Fibroblast of lung (primary cell): ENCODE data around the gene PIEZO2. TPM values are rescaled to one million over a fixed set of nuclear protein-coding genes. Genes with fewer than 3 reads are reported as not detected.

ENCODE experiments used
- DNase-seq, 2 donors: peaks; one replicate each; pipeline versions ENCODE4 v3.0.0 to v3.0.0-alpha.2; 2010; ENCODE audit warnings: low read depth in 2 of 2
- H2AFZ ChIP-seq: 2 replicates; pipeline ENCODE4 v1.5.1; 2012; ENCODE audit warnings: low read length, control low read depth, inconsistent platforms
- H3K27ac ChIP-seq: 2 replicates; pipeline ENCODE4 v1.5.1; 2011; ENCODE audit warnings: low read length, control low read depth; ENCODE audit not compliant: insufficient read depth
- H3K27me3 ChIP-seq: 2 replicates; pipeline ENCODE4 v1.5.1; 2011; ENCODE audit warnings: mild to moderate bottlenecking, low read length; ENCODE audit not compliant: control insufficient read depth, insufficient read depth
- H3K36me3 ChIP-seq: 2 replicates; pipeline ENCODE4 v1.5.1; 2011; ENCODE audit warnings: low read length; ENCODE audit not compliant: control insufficient read depth, insufficient read depth
- H3K4me1 ChIP-seq: 2 replicates; pipeline ENCODE4 v1.5.1; 2011; ENCODE audit warnings: low read length; ENCODE audit not compliant: control insufficient read depth, insufficient read depth; ENCODE audit errors: extremely low read depth
- H3K4me2 ChIP-seq: 2 replicates; pipeline ENCODE4 v1.5.1; 2011; ENCODE audit warnings: low read length, control low read depth; ENCODE audit not compliant: insufficient read depth; ENCODE audit errors: extremely low read depth
- H3K4me3 ChIP-seq, 4 experiments: fragments of 200-600 bp in 1 of 4; sonication (generic) in 1 of 4; replicated peaks in 1 of 4; 2 replicates each; pipeline ENCODE4 v1.5.1; 2011 to 2016; ENCODE audit warnings: low read length in 4 of 4, low read depth in 3 of 4, mild to moderate bottlenecking in 3 of 4, control low read depth in 2 of 4, inconsistent platforms in 1 of 4, mixed read lengths in 1 of 4; ENCODE audit not compliant: insufficient read depth in 1 of 4; ENCODE audit errors: control extremely low read depth in 1 of 4
- H3K79me2 ChIP-seq: 2 replicates; pipeline ENCODE4 v1.5.1; 2012; ENCODE audit warnings: mild to moderate bottlenecking, low read length, inconsistent platforms; ENCODE audit not compliant: control insufficient read depth, insufficient read depth
- H3K9ac ChIP-seq: 2 replicates; pipeline ENCODE4 v1.5.1; 2011; ENCODE audit warnings: mild to moderate bottlenecking, low read length, control low read depth; ENCODE audit not compliant: insufficient read depth
- H3K9me3 ChIP-seq: 2 replicates; pipeline ENCODE4 v1.5.1; 2012; ENCODE audit warnings: low read depth, low read length; ENCODE audit not compliant: control insufficient read depth, insufficient read depth
- H4K20me1 ChIP-seq: 2 replicates; pipeline ENCODE4 v1.5.1; 2011; ENCODE audit warnings: low read length; ENCODE audit not compliant: control insufficient read depth, insufficient read depth; ENCODE audit errors: extremely low read depth
- EZH2 ChIP-seq: IDR thresholded peaks from 2 replicates; pipeline ENCODE4 v1.5.1; 2012; ENCODE audit warnings: low read length, control low read depth, mild to moderate bottlenecking; ENCODE audit errors: missing control alignments
- polyA plus RNA-seq, 2 donors: library from polyadenylated mRNA; depleted of rRNA in 1 of 2; stranded (reverse) in 1 of 2; unstranded in 1 of 2; fragments of >200 nt; gene quantifications; 2 replicates each; pipeline ENCODE4 v1.2.1, GENCODE V29; 2011 to 2012; ENCODE audit warnings: missing spikeins in 1 of 2
- total RNA-seq: library from RNA; depleted of rRNA; stranded (reverse); fragments of >200 nt; gene quantifications from 2 replicates; pipeline ENCODE4 v1.2.1, GENCODE V29; 2014
- TF ChIP-seq, protein P1 (sequence below), 2 donors: IDR thresholded peaks in 1 of 2; conservative IDR thresholded peaks in 1 of 2; 1 replicate in 1 of 2; 2 replicates in 1 of 2; pipeline ENCODE4 v1.5.1; 2011 to 2012; ENCODE audit warnings: low read length in 2 of 2, control low read depth in 1 of 2, inconsistent platforms in 1 of 2, low read depth in 1 of 2, mild to moderate bottlenecking in 1 of 2

The PIEZO2 gene
- total and polyA plus RNA-seq, 2 donors (not counting 1 experiment from before 2014, with no cell fraction given): 1.2 to 6.6 TPM

DNA sequence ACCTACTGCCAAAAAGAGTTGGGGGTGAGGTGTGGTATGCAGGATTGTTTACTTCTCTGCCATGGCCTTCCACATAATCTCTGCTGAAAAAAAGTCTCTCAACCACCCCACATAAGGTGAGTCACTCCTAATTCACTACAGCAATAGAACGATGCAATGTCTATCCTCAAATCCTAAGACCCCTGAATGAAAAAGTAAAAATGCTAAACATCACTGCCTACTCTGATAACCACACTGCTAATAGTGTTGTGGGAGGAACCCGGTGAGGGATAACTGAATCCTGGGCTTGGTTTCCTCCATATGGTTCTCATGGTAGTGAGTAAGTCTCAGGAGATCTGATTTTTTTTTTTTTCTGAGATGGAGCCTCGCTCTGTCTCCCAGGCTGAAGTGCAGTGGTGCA is 252.5 kb downstream of the PIEZO2 start:
- no peak overlapping the region for H3K4me3 ChIP-seq
- H2AFZ ChIP-seq: no peak overlapping the region
- H3K27me3 ChIP-seq: no peaks in the 10 kb centered on the region
- H3K27ac ChIP-seq: no peak overlapping the region
- TF ChIP-seq EZH2: no peak
- TF ChIP-seq, protein P1, sequence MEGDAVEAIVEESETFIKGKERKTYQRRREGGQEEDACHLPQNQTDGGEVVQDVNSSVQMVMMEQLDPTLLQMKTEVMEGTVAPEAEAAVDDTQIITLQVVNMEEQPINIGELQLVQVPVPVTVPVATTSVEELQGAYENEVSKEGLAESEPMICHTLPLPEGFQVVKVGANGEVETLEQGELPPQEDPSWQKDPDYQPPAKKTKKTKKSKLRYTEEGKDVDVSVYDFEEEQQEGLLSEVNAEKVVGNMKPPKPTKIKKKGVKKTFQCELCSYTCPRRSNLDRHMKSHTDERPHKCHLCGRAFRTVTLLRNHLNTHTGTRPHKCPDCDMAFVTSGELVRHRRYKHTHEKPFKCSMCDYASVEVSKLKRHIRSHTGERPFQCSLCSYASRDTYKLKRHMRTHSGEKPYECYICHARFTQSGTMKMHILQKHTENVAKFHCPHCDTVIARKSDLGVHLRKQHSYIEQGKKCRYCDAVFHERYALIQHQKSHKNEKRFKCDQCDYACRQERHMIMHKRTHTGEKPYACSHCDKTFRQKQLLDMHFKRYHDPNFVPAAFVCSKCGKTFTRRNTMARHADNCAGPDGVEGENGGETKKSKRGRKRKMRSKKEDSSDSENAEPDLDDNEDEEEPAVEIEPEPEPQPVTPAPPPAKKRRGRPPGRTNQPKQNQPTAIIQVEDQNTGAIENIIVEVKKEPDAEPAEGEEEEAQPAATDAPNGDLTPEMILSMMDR (conservative IDR thresholded peaks at IDR 0.05 in 1 of 2, IDR thresholded peaks at IDR 0.05 in 1 of 2; ENCODE audit: low read depth in 1 of 2, low read length in 2 of 2): no peak
- no peaks in the 10 kb centered on the region for H4K20me1 ChIP-seq
- DNase-seq: peak in 1 of 2 donors; percentile 28
- H3K9ac ChIP-seq: no peak overlapping the region
- H3K9me3 ChIP-seq: no peaks in the 10 kb centered on the region
- H3K79me2 ChIP-seq: no peaks in the 10 kb centered on the region
- no peak overlapping the region for H3K4me2 ChIP-seq
- no peaks in the 10 kb centered on the region for H3K36me3 ChIP-seq
- no peaks in the 10 kb centered on the region for H3K4me1 ChIP-seq

DNA sequence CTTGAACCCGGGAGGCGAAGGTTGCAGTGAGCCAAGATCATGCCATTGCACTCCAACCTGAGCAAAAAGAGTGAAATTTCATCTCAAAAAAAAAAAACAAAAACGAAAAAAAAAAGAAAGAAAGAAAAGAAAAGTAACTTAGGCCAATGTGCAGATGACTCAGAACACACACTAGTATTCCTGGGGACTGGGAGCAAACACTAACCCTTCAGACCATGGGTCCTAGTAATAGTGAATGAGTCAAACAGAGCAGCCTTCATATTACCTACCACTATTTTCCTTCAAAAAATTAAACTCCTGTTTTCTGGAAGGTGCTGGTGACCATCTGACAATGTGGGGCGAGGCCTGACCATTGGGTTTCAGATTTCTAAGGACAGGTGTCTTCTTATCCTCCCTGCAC is 253.4 kb downstream of the PIEZO2 start:
- H3K9ac ChIP-seq: no peak overlapping the region
- H3K4me2 ChIP-seq: no peak overlapping the region
- no peaks in the 10 kb centered on the region for H3K4me1 ChIP-seq
- no peak overlapping the region for H2AFZ ChIP-seq
- H3K79me2 ChIP-seq: no peaks in the 10 kb centered on the region
- no peak overlapping the region for H3K27ac ChIP-seq
- H3K27me3 ChIP-seq: no peaks in the 10 kb centered on the region
- no peaks in the 10 kb centered on the region for H3K9me3 ChIP-seq
- no peaks in the 10 kb centered on the region for H4K20me1 ChIP-seq
- no peak overlapping the region for H3K4me3 ChIP-seq
- TF ChIP-seq, protein P1 (conservative IDR thresholded peaks at IDR 0.05 in 1 of 2, IDR thresholded peaks at IDR 0.05 in 1 of 2; ENCODE audit: low read depth in 1 of 2, low read length in 2 of 2): no peak
- no peak for TF ChIP-seq EZH2
- no peak for DNase-seq
- no peaks in the 10 kb centered on the region for H3K36me3 ChIP-seq

DNA sequence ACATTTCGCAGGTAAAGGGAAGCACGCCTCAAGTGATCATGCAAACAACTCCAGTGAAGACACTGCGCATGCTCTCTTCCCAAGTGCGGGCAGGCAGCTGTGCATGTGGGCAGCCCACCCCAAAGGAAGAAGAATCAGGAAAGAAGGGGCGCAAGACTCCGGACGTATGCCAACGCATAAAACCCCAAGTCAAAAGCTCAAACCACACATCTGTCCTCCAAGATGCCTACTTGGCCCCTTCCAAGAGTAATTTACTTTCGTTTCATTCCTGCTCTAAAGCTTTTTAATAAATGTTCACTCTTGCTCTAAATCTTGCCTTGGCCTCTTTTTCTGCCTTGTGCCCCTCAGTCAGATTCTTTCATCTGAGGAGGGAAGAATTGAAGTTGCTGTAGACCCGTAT is 254.9 kb downstream of the PIEZO2 start:
- no peak overlapping the region for H3K4me2 ChIP-seq
- no peaks in the 10 kb centered on the region for H3K79me2 ChIP-seq
- no peaks in the 10 kb centered on the region for H3K4me1 ChIP-seq
- no peak for DNase-seq
- H3K4me3 ChIP-seq: no peak overlapping the region
- no peak overlapping the region for H2AFZ ChIP-seq
- H3K27me3 ChIP-seq: no peaks in the 10 kb centered on the region
- H3K9me3 ChIP-seq: no peaks in the 10 kb centered on the region
- no peak overlapping the region for H3K9ac ChIP-seq
- TF ChIP-seq, protein P1 (conservative IDR thresholded peaks at IDR 0.05 in 1 of 2, IDR thresholded peaks at IDR 0.05 in 1 of 2; ENCODE audit: low read depth in 1 of 2, low read length in 2 of 2): no peak
- no peak for TF ChIP-seq EZH2
- no peak overlapping the region for H3K27ac ChIP-seq
- H4K20me1 ChIP-seq: no peaks in the 10 kb centered on the region
- no peaks in the 10 kb centered on the region for H3K36me3 ChIP-seq
